ENCODE measurements around the gene OR10AG1.

OR10AG1 gene

GRCh38 chr11:55966391-55966790, 3.4 kb downstream of the OR10AG1 start:
- no peaks in the 10 kb centered on the region for H4K20me1 ChIP-seq (ENCODE audit: control insufficient read depth, insufficient read depth, low read depth, low read length)
- no peak overlapping the region for H3K4me2 ChIP-seq (ENCODE audit: low read length)
- H3F3A ChIP-seq (ENCODE audit: control insufficient read depth, insufficient read depth), result no peaks in the 10 kb centered on the region
- H3K4me1 ChIP-seq (ENCODE audit: control insufficient read depth, low read length), result no peaks in the 10 kb centered on the region
- no peaks in the 10 kb centered on the region for H3K9me2 ChIP-seq (replicated peaks; ENCODE audit: control insufficient read depth, low read length)
- H3K9me3 ChIP-seq (ENCODE audit: control insufficient read depth, insufficient read depth, low read length), result no peaks in the 10 kb centered on the region
- TF ChIP-seq CTCF (IDR thresholded peaks at IDR 0.05; ENCODE audit: low read depth, low read length, poor library complexity, severe bottlenecking) (no peak), EZH2phosphoT487 (IDR thresholded peaks at IDR 0.05; ENCODE audit: borderline replicate concordance, low read length) (no peak)
- no peaks in the 10 kb centered on the region for H3K27me3 ChIP-seq (ENCODE audit: control insufficient read depth, low read length)
- no peaks in the 10 kb centered on the region for H3K36me3 ChIP-seq (ENCODE audit: control insufficient read depth, low read length)
- H3K4me3 ChIP-seq (ENCODE audit: low read length), result no peak overlapping the region
- H3K27ac ChIP-seq (ENCODE audit: low read depth, low read length), result no peak overlapping the region
- H3K79me2 ChIP-seq (ENCODE audit: control insufficient read depth, low read length), result no peaks in the 10 kb centered on the region

GRCh38 chr11:55956521-55956920, 13.2 kb downstream of the OR10AG1 start:
- no peaks in the 10 kb centered on the region for H3K79me2 ChIP-seq (ENCODE audit: control insufficient read depth, low read length)
- H3K27me3 ChIP-seq (ENCODE audit: control insufficient read depth, low read length), result no peaks in the 10 kb centered on the region
- H3K4me3 ChIP-seq (ENCODE audit: low read length), result no peak overlapping the region
- H3K9me2 ChIP-seq (replicated peaks; ENCODE audit: control insufficient read depth, low read length), result no peaks in the 10 kb centered on the region
- no peaks in the 10 kb centered on the region for H3K36me3 ChIP-seq (ENCODE audit: control insufficient read depth, low read length)
- TF ChIP-seq CTCF (IDR thresholded peaks at IDR 0.05; ENCODE audit: low read depth, low read length, poor library complexity, severe bottlenecking) (no peak), EZH2phosphoT487 (IDR thresholded peaks at IDR 0.05; ENCODE audit: borderline replicate concordance, low read length) (no peak)
- no peak overlapping the region for H3K4me2 ChIP-seq (ENCODE audit: low read length)
- H4K20me1 ChIP-seq (ENCODE audit: control insufficient read depth, insufficient read depth, low read depth, low read length), result no peaks in the 10 kb centered on the region
- H3F3A ChIP-seq (ENCODE audit: control insufficient read depth, insufficient read depth), result no peaks in the 10 kb centered on the region
- H3K27ac ChIP-seq (ENCODE audit: low read depth, low read length), result no peak overlapping the region
- H3K4me1 ChIP-seq (ENCODE audit: control insufficient read depth, low read length), result no peaks in the 10 kb centered on the region
- H3K9me3 ChIP-seq (ENCODE audit: control insufficient read depth, insufficient read depth, low read length), result no peaks in the 10 kb centered on the region

GRCh38 chr11:55949330-55949729, 20.4 kb downstream of the OR10AG1 start:
- H3K9me2 ChIP-seq (replicated peaks; ENCODE audit: control insufficient read depth, low read length), result no peaks in the 10 kb centered on the region
- no peaks in the 10 kb centered on the region for H3K9me3 ChIP-seq (ENCODE audit: control insufficient read depth, insufficient read depth, low read length)
- H3K36me3 ChIP-seq (ENCODE audit: control insufficient read depth, low read length), result no peaks in the 10 kb centered on the region
- H4K20me1 ChIP-seq (ENCODE audit: control insufficient read depth, insufficient read depth, low read depth, low read length), result no peaks in the 10 kb centered on the region
- no peak for TF ChIP-seq EZH2phosphoT487 (IDR thresholded peaks at IDR 0.05; ENCODE audit: borderline replicate concordance, low read length)
- TF ChIP-seq CTCF (IDR thresholded peaks at IDR 0.05; ENCODE audit: low read depth, low read length, poor library complexity, severe bottlenecking), result no peak
- no peaks in the 10 kb centered on the region for H3K79me2 ChIP-seq (ENCODE audit: control insufficient read depth, low read length)
- H3K27me3 ChIP-seq (ENCODE audit: control insufficient read depth, low read length), result no peaks in the 10 kb centered on the region
- no peak overlapping the region for H3K4me2 ChIP-seq (ENCODE audit: low read length)
- H3K27ac ChIP-seq (ENCODE audit: low read depth, low read length), result no peak overlapping the region
- no peak overlapping the region for H3K4me3 ChIP-seq (ENCODE audit: low read length)
- H3F3A ChIP-seq (ENCODE audit: control insufficient read depth, insufficient read depth), result no peaks in the 10 kb centered on the region
- H3K4me1 ChIP-seq (ENCODE audit: control insufficient read depth, low read length), result no peaks in the 10 kb centered on the region
